PC-3 (cell line): ENCODE measurements around the gene MARCKS. TPM values are rescaled to one million over a fixed set of nuclear protein-coding genes. Genes with fewer than 3 reads are reported as not detected.
A peak's percentile ranks its signal among the peaks of the same experiment; 100 is the strongest.

Source experiments
- ATAC-seq: fragments of 200-7000 bp; cut with Tn5 transposase; 2 replicates; pipeline ENCODE4 v1.9.1; 2020; ENCODE audit warnings: mild to moderate bottlenecking, moderate library complexity
- Bru-seq: library from RNA; stranded (reverse); fragments of 400-500 nt; gene quantifications from one replicate; lab custom pipeline; 2021; lab: Mats Ljungman, UMichigan
- BruChase-seq, 2 experiments: library from RNA; stranded (reverse); fragments of 400-500 nt; gene quantifications; one replicate each; lab custom pipeline; 2021; lab: Mats Ljungman, UMichigan
- BruUV-seq: library from RNA; stranded (reverse); fragments of 400-500 nt; replicated peaks from 2 replicates; lab custom pipeline; 2021; lab: Mats Ljungman, UMichigan
- CTCF ChIA-PET: fragments of 300-600 bp; sonication (Branson Sonifier 250); formaldehyde crosslinking; loops from one replicate; lab custom pipeline; 2022; ENCODE audit warnings: antibody characterized with exemption; lab: Charles Lee
- POLR2A ChIA-PET: fragments of 300-600 bp; sonication (Branson Sonifier 250); formaldehyde crosslinking; loops from one replicate; lab custom pipeline; 2022; ENCODE audit warnings: antibody characterized with exemption; ENCODE audit not compliant: unreplicated experiment; lab: Charles Lee
- DNase-seq: peaks from one replicate; pipeline ENCODE4 v3.0.0-alpha.2; 2015
- H2AFZ ChIP-seq: fragments of 300-600 bp; sonication (generic); 2 replicates; pipeline ENCODE4 v1.6.0; 2016; ENCODE audit warnings: antibody characterized with exemption, low read length
- H3F3A ChIP-seq: fragments of 300-600 bp; sonication (generic); one replicate; pipeline ENCODE4 v1.6.0; 2017; ENCODE audit warnings: antibody characterized with exemption, low read length, control low read depth, mild to moderate bottlenecking; ENCODE audit not compliant: unreplicated experiment
- H3K27ac ChIP-seq: fragments of 300-600 bp; sonication (generic); 2 replicates; pipeline ENCODE4 v1.5.1; 2016; ENCODE audit warnings: mild to moderate bottlenecking, low read length
- H3K27me3 ChIP-seq: fragments of 300-600 bp; sonication (generic); 2 replicates; pipeline ENCODE4 v1.6.1; 2016; ENCODE audit warnings: low read length, mixed read lengths
- H3K36me3 ChIP-seq: fragments of 300-600 bp; sonication (generic); 2 replicates; pipeline ENCODE4 v1.6.1; 2016; ENCODE audit warnings: low read depth, mixed run types, low read length, mixed read lengths
- H3K4me1 ChIP-seq: fragments of 300-600 bp; sonication (generic); 2 replicates; pipeline ENCODE4 v1.5.1; 2016; ENCODE audit warnings: low read length; ENCODE audit not compliant: insufficient read depth
- H3K4me2 ChIP-seq: fragments of 300-600 bp; sonication (generic); 2 replicates; pipeline ENCODE4 v1.6.0; 2016; ENCODE audit warnings: low read length
- H3K4me3 ChIP-seq: fragments of 300-600 bp; sonication (generic); 2 replicates; pipeline ENCODE4 v1.5.1; 2016; ENCODE audit warnings: mild to moderate bottlenecking, low read length, mixed read lengths
- H3K79me2 ChIP-seq: fragments of 300-600 bp; sonication (generic); 2 replicates; pipeline ENCODE4 v1.6.1; 2017; ENCODE audit warnings: low read length, mixed read lengths
- H3K9ac ChIP-seq: fragments of 300-600 bp; sonication (generic); 2 replicates; pipeline ENCODE4 v1.6.0; 2016; ENCODE audit warnings: mild to moderate bottlenecking, low read length
- H3K9me2 ChIP-seq: fragments of 300-600 bp; sonication (generic); replicated peaks from 2 replicates; pipeline ENCODE4 v1.6.1; 2016; ENCODE audit warnings: mixed run types, low read length, mixed read lengths
- H3K9me3 ChIP-seq: fragments of 300-600 bp; sonication (generic); 2 replicates; pipeline ENCODE4 v1.6.1; 2016; ENCODE audit warnings: low read length, mixed read lengths
- H4K20me1 ChIP-seq: fragments of 300-600 bp; sonication (generic); 2 replicates; pipeline ENCODE4 v1.6.1; 2016; ENCODE audit warnings: low read length, mixed read lengths
- CTCF ChIP-seq: fragments of 300-600 bp; sonication (generic); conservative IDR thresholded peaks from 2 replicates; pipeline ENCODE4 v1.5.1; 2017; ENCODE audit warnings: antibody characterized with exemption, low read depth, mild to moderate bottlenecking, low read length
- EZH2 ChIP-seq: fragments of 300-600 bp; sonication (generic); IDR thresholded peaks from one replicate; pipeline ENCODE4 v1.6.1; 2017; ENCODE audit warnings: antibody characterized with exemption, mild to moderate bottlenecking, low read length; ENCODE audit not compliant: unreplicated experiment
- EZH2phosphoT487 ChIP-seq: fragments of 300-600 bp; sonication (generic); IDR thresholded peaks from 2 replicates; pipeline ENCODE4 v1.6.1; 2018; ENCODE audit warnings: mild to moderate bottlenecking, antibody characterized with exemption, low read length, borderline replicate concordance
- intact Hi-C: fragments of 100-400 bp; cut with micrococcal nuclease; formaldehyde crosslinking; loops from 2 replicates; pipeline ENCODE4 v1.9.0; 2023
- long read RNA-seq: library from polyadenylated mRNA; unstranded; transcript quantifications from one replicate; pipeline ENCODE4 v2.0.0, GENCODE V29; 2021; ENCODE audit not compliant: unreplicated experiment
- total RNA-seq: library from RNA; depleted of rRNA; stranded (reverse); fragments of >200 nt; gene quantifications from 2 replicates; pipeline ENCODE4 v1.2.3, GENCODE V29; 2014; rRNA removed

The MARCKS gene
- 51.5 and 62.8 TPM in 2 replicates for total RNA-seq
- percentile 85 among the genes with signal in this experiment for Bru-seq, nascent RNA
- percentile 97 among the genes with signal in this experiment for BruChase-seq, experiment 1, labeled RNA remaining after a 6-hour chase
- BruChase-seq, experiment 2, labeled RNA remaining after a 2-hour chase, result percentile 91 among the genes with signal in this experiment
- long read RNA-seq, full-length matches to known transcripts, result 49 of 116 reads
- long read RNA-seq, partial matches to known transcripts, result 65 of 116 reads
- long read RNA-seq, other reads (novel, unspliced or antisense), result 2 of 116 reads

GRCh38 chr6:113856625-113857555 lies at the start of gene MARCKS:
Gene MARCKS (plus strand): TSS chr6:113857345. CDS start chr6:113857746, 401 bp downstream.
- POLR2A ChIA-PET, result no interaction called here
- Histone ChIP-seq H3K27ac (peak within 1 kb of the TSS; percentile 96), H3K4me2 (peak within 1 kb of the TSS; percentile 96), H3K9ac (peak within 1 kb of the TSS; percentile 100), H2AFZ (peak within 1 kb of the TSS; percentile 94), H3K4me1 (peaks cover 5% of the 10 kb centered on the region), H3K4me3 (peak within 1 kb of the TSS; percentile 100), H3K27me3 (no peaks in the 10 kb centered on the region), H3K36me3 (no peaks in the 10 kb centered on the region), H4K20me1 (0 out of 2 replicates have a peak, but pooled peaks cover 8% of the 10 kb centered on the region), H3K79me2 (peaks cover 46% of the 10 kb centered on the region), H3F3A (no peaks in the 10 kb centered on the region), H3K9me3 (no peaks in the 10 kb centered on the region), H3K9me2 (no peaks in the 10 kb centered on the region)
- DNase-seq (peak; percentile 80), ATAC-seq (peak; percentile 43)
- CTCF ChIA-PET, result no interaction called here
- no peak for TF ChIP-seq EZH2phosphoT487
- TF ChIP-seq CTCF, result no peak
- TF ChIP-seq EZH2, result no peak
- no TSS peak for BruUV-seq
- intact Hi-C loops, result loop anchor here (2.0 to 10.0 kb wide), 9 partner anchors 162 to 980 kb away; no protein-coding TSS in a partner anchor

- Histone ChIP-seq H2AFZ (no peak overlapping the region), H3K9me3 (no peaks in the 10 kb centered on the region), H3K4me3 (no peak overlapping the region), H3K27ac (no peak overlapping the region), H3K4me2 (no peak overlapping the region), H3K4me1 (no peaks in the 10 kb centered on the region), H3F3A (no peaks in the 10 kb centered on the region), H3K36me3 (no peaks in the 10 kb centered on the region), H3K9me2 (no peaks in the 10 kb centered on the region), H4K20me1 (no peaks in the 10 kb centered on the region), H3K79me2 (no peaks in the 10 kb centered on the region), H3K9ac (no peak overlapping the region), H3K27me3 (no peaks in the 10 kb centered on the region)
- ATAC-seq (no peak), DNase-seq (no peak)
- TF ChIP-seq EZH2phosphoT487, result no peak
- no peak for TF ChIP-seq CTCF
- TF ChIP-seq EZH2, result no peak
- ChIA-PET CTCF (no interaction called here), POLR2A (no interaction called here)
- no TSS peak for BruUV-seq
- intact Hi-C loops, result no loop called here
These were observed 47.3 kb upstream of the MARCKS start for GRCh38 chr6:113809826-113810225.
